DOHH2 (cell line): ENCODE measurements around the gene UBE2M.

Experiments
- H3F3A ChIP-seq: fragments of 200-600 bp; sonication (generic), shearing (Covaris generic); 2 replicates; pipeline ENCODE4 v1.6.0; 2016; ENCODE audit warnings: antibody characterized with exemption, mild to moderate bottlenecking; ENCODE audit not compliant: control insufficient read depth, insufficient read depth
- H3K27ac ChIP-seq: fragments of 200-600 bp; sonication (generic); 2 replicates; pipeline ENCODE4 v1.5.1; 2014; ENCODE audit warnings: low read depth, mild to moderate bottlenecking, low read length, moderate library complexity
- H3K27me3 ChIP-seq: fragments of 200-600 bp; sonication (generic); 2 replicates; pipeline ENCODE4 v1.6.1; 2014; ENCODE audit warnings: mild to moderate bottlenecking, low read length, mixed read lengths; ENCODE audit not compliant: control insufficient read depth
- H3K36me3 ChIP-seq: fragments of 200-600 bp; sonication (generic); 2 replicates; pipeline ENCODE4 v1.6.1; 2014; ENCODE audit warnings: mild to moderate bottlenecking, low read length, moderate library complexity, mixed read lengths; ENCODE audit not compliant: control insufficient read depth
- H3K4me1 ChIP-seq: fragments of 200-600 bp; sonication (generic); 2 replicates; pipeline ENCODE4 v1.6.1; 2014; ENCODE audit warnings: mild to moderate bottlenecking, low read length, mixed read lengths; ENCODE audit not compliant: control insufficient read depth
- H3K4me2 ChIP-seq: fragments of 200-600 bp; sonication (generic); 2 replicates; pipeline ENCODE4 v1.6.0; 2014; ENCODE audit warnings: mild to moderate bottlenecking, low read length, moderate library complexity
- H3K4me3 ChIP-seq: fragments of 200-600 bp; sonication (generic); 2 replicates; pipeline ENCODE4 v1.5.1; 2014; ENCODE audit warnings: mild to moderate bottlenecking, low read length, mixed read lengths
- H3K79me2 ChIP-seq: fragments of 200-600 bp; sonication (generic); 2 replicates; pipeline ENCODE4 v1.6.1; 2014; ENCODE audit warnings: mild to moderate bottlenecking, low read length, mixed read lengths; ENCODE audit not compliant: control insufficient read depth
- H3K9me2 ChIP-seq: fragments of 200-600 bp; sonication (generic); replicated peaks from 2 replicates; pipeline ENCODE4 v1.6.1; 2014; ENCODE audit warnings: mild to moderate bottlenecking, low read length, mixed read lengths; ENCODE audit not compliant: control insufficient read depth
- H3K9me3 ChIP-seq: fragments of 200-600 bp; sonication (generic); 2 replicates; pipeline ENCODE4 v1.6.1; 2014; ENCODE audit warnings: antibody characterized with exemption, low read length, mixed read lengths; ENCODE audit not compliant: control insufficient read depth, insufficient read depth
- H4K20me1 ChIP-seq: fragments of 200-600 bp; sonication (generic); 2 replicates; pipeline ENCODE4 v1.6.0; 2014; ENCODE audit warnings: low read depth, mild to moderate bottlenecking, antibody characterized with exemption, low read length, moderate library complexity; ENCODE audit not compliant: control insufficient read depth, insufficient read depth
- EZH2phosphoT487 ChIP-seq: fragments of 200-600 bp; sonication (generic); IDR thresholded peaks from 2 replicates; pipeline ENCODE4 v1.6.1; 2017; ENCODE audit warnings: borderline replicate concordance, mild to moderate bottlenecking, antibody characterized with exemption, low read length, moderate library complexity, mixed read lengths
- TF ChIP-seq, protein P1 (sequence below): fragments of 200-600 bp; sonication (generic); IDR thresholded peaks from one replicate; pipeline ENCODE4 v1.5.1; 2014; ENCODE audit warnings: antibody characterized with exemption, mild to moderate bottlenecking, low read depth, low read length; ENCODE audit not compliant: poor library complexity, severe bottlenecking

UBE2M gene

DNA sequence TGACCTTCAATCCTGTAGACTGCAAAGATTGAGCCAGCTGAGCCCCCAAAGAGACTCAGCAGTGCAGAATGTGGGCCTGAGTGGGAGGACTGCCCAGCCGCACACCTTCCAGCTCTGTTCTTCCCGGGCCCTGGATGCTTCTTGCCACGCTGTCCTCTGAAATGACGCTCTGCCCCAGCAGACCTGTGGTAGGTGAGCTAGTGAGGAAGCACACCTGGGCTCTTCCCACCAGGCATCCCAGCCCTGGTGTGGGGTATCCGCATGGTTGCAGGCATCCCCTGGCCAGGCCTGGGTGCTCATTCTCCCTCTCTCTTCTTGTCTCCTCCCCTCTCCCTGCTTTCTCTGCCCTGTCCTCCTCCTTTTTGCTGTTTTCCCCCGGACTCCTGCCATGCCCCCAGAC lies 24.6 kb upstream of the UBE2M start:
- no peaks in the 10 kb centered on the region for H3K27me3 ChIP-seq
- H3K4me2 ChIP-seq: no peak overlapping the region
- H3K27ac ChIP-seq: no peak overlapping the region
- peaks cover 26% of the 10 kb centered on the region for H3K79me2 ChIP-seq
- peaks cover 16% of the 10 kb centered on the region for H3K36me3 ChIP-seq
- peaks cover 9% of the 10 kb centered on the region for H3F3A ChIP-seq
- no peak overlapping the region for H3K4me3 ChIP-seq
- H3K4me1 ChIP-seq: peaks cover 21% of the 10 kb centered on the region
- H3K9me2 ChIP-seq: no peaks in the 10 kb centered on the region
- H4K20me1 ChIP-seq: no peaks in the 10 kb centered on the region
- H3K9me3 ChIP-seq: no peaks in the 10 kb centered on the region
- TF ChIP-seq EZH2phosphoT487: no peak
- TF ChIP-seq, protein P1, sequence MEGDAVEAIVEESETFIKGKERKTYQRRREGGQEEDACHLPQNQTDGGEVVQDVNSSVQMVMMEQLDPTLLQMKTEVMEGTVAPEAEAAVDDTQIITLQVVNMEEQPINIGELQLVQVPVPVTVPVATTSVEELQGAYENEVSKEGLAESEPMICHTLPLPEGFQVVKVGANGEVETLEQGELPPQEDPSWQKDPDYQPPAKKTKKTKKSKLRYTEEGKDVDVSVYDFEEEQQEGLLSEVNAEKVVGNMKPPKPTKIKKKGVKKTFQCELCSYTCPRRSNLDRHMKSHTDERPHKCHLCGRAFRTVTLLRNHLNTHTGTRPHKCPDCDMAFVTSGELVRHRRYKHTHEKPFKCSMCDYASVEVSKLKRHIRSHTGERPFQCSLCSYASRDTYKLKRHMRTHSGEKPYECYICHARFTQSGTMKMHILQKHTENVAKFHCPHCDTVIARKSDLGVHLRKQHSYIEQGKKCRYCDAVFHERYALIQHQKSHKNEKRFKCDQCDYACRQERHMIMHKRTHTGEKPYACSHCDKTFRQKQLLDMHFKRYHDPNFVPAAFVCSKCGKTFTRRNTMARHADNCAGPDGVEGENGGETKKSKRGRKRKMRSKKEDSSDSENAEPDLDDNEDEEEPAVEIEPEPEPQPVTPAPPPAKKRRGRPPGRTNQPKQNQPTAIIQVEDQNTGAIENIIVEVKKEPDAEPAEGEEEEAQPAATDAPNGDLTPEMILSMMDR: no peak

DNA sequence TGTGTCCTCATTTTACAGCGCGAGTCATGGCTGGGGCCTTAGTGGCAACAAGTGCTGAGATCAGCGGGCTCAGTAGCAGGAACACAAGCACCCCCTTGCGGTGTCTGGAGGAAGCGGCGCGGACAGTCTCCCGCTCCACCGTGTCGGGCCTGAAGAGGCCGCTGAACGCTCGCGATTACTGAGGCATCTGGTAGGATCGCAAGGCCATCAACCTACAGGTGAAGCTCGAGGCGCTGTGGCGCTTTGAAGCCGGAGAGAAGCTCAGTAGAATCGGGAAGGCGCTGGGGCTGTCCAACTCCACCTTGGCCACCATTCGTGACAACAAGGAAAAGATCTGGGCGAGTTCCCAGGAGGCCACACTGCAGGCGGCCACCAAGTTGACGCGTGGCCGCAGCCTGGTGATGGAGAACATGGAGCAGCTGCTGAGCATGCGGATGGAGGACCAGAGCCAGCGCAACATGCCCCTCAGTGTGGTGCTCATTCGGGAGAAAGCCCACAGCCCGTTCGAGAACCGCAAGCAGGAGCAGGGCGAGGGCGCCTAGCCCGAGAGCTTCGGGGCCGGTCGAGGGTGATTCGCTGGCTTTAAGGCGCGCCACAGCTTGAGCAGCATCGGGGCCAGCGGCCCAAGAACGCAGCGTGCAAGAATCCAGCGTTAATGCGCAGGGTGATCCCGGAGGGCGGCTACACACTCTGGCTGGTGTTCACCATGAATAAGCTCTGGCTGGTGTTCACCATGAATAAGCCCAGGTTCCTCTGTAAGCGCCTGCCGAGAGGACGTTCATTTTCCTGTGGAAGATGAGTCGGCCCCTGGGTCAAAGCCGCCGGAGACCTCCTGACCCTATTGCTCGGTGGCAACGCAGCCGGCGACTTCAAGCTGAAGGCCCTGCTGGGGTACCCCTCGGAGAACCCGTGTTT lies 23.1 kb upstream of the UBE2M start:
- peak overlapping the region; percentile 17; the same call in 1 of the 2 replicates for H3K4me2 ChIP-seq
- H3K27me3 ChIP-seq: no peaks in the 10 kb centered on the region
- H3K27ac ChIP-seq: no peak overlapping the region
- H3K4me3 ChIP-seq: no peak overlapping the region
- H4K20me1 ChIP-seq: no peaks in the 10 kb centered on the region
- peaks cover 34% of the 10 kb centered on the region for H3K79me2 ChIP-seq
- no peaks in the 10 kb centered on the region for H3K9me2 ChIP-seq
- no peaks in the 10 kb centered on the region for H3K9me3 ChIP-seq
- H3F3A ChIP-seq: peaks cover 9% of the 10 kb centered on the region
- no peak for TF ChIP-seq EZH2phosphoT487
- TF ChIP-seq, protein P1: peak; percentile 99
- peaks cover 24% of the 10 kb centered on the region for H3K4me1 ChIP-seq
- H3K36me3 ChIP-seq: peaks cover 16% of the 10 kb centered on the region

DNA sequence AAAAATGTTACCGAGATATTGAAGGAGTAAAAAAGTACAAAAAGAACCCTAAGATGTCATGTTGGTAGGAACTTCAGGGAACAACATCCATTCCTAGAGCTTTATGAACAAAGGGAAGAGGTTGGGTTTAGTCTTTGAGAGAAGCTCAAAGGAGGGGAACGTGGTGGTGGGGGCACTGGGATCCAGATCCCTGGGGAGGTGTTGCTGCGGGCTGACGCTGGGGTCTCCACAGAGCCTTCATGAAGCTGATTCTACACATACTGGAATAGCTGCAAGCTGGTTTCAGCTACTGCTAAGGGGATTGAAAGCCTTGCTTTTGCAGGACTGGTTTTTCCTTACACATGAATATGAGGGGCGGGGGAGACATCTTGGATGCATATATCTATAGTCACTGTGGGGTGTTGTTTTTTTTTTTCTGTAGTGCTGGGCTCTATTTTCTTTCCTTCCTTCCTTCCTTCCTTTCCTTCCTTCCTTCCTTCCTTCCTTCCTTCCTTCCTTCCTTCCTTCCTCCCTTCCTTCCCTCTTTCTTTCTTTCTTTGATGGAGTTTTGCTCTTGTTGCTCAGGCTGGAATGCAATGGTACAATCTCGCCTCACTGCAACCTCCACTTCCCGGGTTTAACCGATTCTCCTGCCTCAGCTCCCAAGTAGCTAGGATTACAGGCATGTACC lies 21.2 kb upstream of the UBE2M start:
- no peak overlapping the region for H3K4me3 ChIP-seq
- peaks cover 41% of the 10 kb centered on the region for H3K79me2 ChIP-seq
- no peaks in the 10 kb centered on the region for H3K9me3 ChIP-seq
- H3K36me3 ChIP-seq: peaks cover 16% of the 10 kb centered on the region
- H3K27me3 ChIP-seq: no peaks in the 10 kb centered on the region
- H3K4me1 ChIP-seq: peaks cover 28% of the 10 kb centered on the region
- TF ChIP-seq, protein P1: no peak
- no peak for TF ChIP-seq EZH2phosphoT487
- H3K27ac ChIP-seq: no peak overlapping the region
- H3F3A ChIP-seq: peaks cover 9% of the 10 kb centered on the region
- H3K4me2 ChIP-seq: no peak overlapping the region; the same call in 1 of the 2 replicates
- H4K20me1 ChIP-seq: no peaks in the 10 kb centered on the region
- H3K9me2 ChIP-seq: no peaks in the 10 kb centered on the region
